ENCODE data around the gene KCNQ5.
"Not testable (repeated sequence)": the region's sequence is repeated elsewhere in the genome, so short reads cannot be mapped to it uniquely, and the experiment has no call there.

KCNQ5 gene

GRCh38 chr6:72952808-72953630 is 331.2 kb downstream of the KCNQ5 start:
- DNase-seq (ENCODE audit: low read depth) = no peak

GRCh38 chr6:72953971-72954381 is 332.1 kb downstream of the KCNQ5 start:
- no peak for DNase-seq (ENCODE audit: low read depth)

- no peak for DNase-seq (ENCODE audit: low read depth)
These were observed 332.9 kb downstream of the KCNQ5 start for GRCh38 chr6:72954716-72955115.

- DNase-seq (ENCODE audit: low read depth) = no peak
These were observed 333.8 kb downstream of the KCNQ5 start for GRCh38 chr6:72955666-72956065.

GRCh38 chr6:72956272-72956671 is 334.4 kb downstream of the KCNQ5 start:
- DNase-seq (ENCODE audit: low read depth) = no peak

GRCh38 chr6:72959821-72960220 is 338.0 kb downstream of the KCNQ5 start:
- no peak for DNase-seq (ENCODE audit: low read depth)

GRCh38 chr6:72963946-72964345 is 342.1 kb downstream of the KCNQ5 start:
- no peak for DNase-seq (ENCODE audit: low read depth)

- DNase-seq (ENCODE audit: low read depth) = no peak
These were observed 344.9 kb downstream of the KCNQ5 start for GRCh38 chr6:72966628-72967280.

- no peak for DNase-seq (ENCODE audit: low read depth)
These were observed 345.5 kb downstream of the KCNQ5 start for GRCh38 chr6:72967329-72967728.

- DNase-seq (ENCODE audit: low read depth) = no peak
These were observed 346.8 kb downstream of the KCNQ5 start for GRCh38 chr6:72968704-72969103.

- no peak for DNase-seq (ENCODE audit: low read depth)
These were observed 347.8 kb downstream of the KCNQ5 start for GRCh38 chr6:72969666-72970065.

- no peak for DNase-seq (ENCODE audit: low read depth)
These were observed 350.7 kb downstream of the KCNQ5 start for GRCh38 chr6:72972579-72972978.

GRCh38 chr6:72974276-72974675 is 352.4 kb downstream of the KCNQ5 start:
- DNase-seq (ENCODE audit: low read depth) = no peak

- peak; percentile 56 for DNase-seq (ENCODE audit: low read depth)
These were observed 353.5 kb downstream of the KCNQ5 start for GRCh38 chr6:72975352-72975752.

GRCh38 chr6:72976484-72976883 is 354.6 kb downstream of the KCNQ5 start:
- peak; percentile 49 for DNase-seq (ENCODE audit: low read depth)

- no peak for DNase-seq (ENCODE audit: low read depth)
These were observed 355.2 kb downstream of the KCNQ5 start for GRCh38 chr6:72977114-72977513.

- DNase-seq (ENCODE audit: low read depth) = not testable (repeated sequence)
These were observed 356.9 kb downstream of the KCNQ5 start for GRCh38 chr6:72978808-72979207.

GRCh38 chr6:72984189-72984831 is 362.4 kb downstream of the KCNQ5 start:
- not testable (repeated sequence) for DNase-seq (ENCODE audit: low read depth)

- peak; percentile 77 for DNase-seq (ENCODE audit: low read depth)
These were observed 363.3 kb downstream of the KCNQ5 start for GRCh38 chr6:72984981-72985665.

- DNase-seq (ENCODE audit: low read depth) = no peak
These were observed 365.4 kb downstream of the KCNQ5 start for GRCh38 chr6:72987301-72987700.

- DNase-seq (ENCODE audit: low read depth) = no peak
These were observed 378.1 kb downstream of the KCNQ5 start for GRCh38 chr6:72999995-73000394.

GRCh38 chr6:73000460-73000859 is 378.6 kb downstream of the KCNQ5 start:
- no peak for DNase-seq (ENCODE audit: low read depth)
